Loucy (cell line): ENCODE results near the gene CCL20.

Experiments used
- H2AFZ ChIP-seq: fragments of 200-600 bp; sonication (generic); 2 replicates; pipeline ENCODE4 v1.6.0; 2016; ENCODE audit warnings: antibody characterized with exemption, mild to moderate bottlenecking, low read length, moderate library complexity
- H3F3A ChIP-seq: fragments of 200-600 bp; 2 replicates; pipeline ENCODE4 v1.6.0; 2016; ENCODE audit warnings: antibody characterized with exemption, low read depth, mild to moderate bottlenecking
- H3K27me3 ChIP-seq: fragments of 200-600 bp; sonication (generic); 2 replicates; pipeline ENCODE4 v1.6.1; 2014; ENCODE audit warnings: low read length, mild to moderate bottlenecking; ENCODE audit not compliant: insufficient read depth, poor library complexity, severe bottlenecking
- H3K36me3 ChIP-seq: fragments of 200-600 bp; sonication (generic); 2 replicates; pipeline ENCODE4 v1.6.1; 2016; ENCODE audit warnings: low read length; ENCODE audit not compliant: insufficient read depth
- H3K4me1 ChIP-seq: fragments of 200-600 bp; sonication (generic); 2 replicates; pipeline ENCODE4 v1.5.1; 2014; ENCODE audit warnings: low read length, mild to moderate bottlenecking; ENCODE audit not compliant: insufficient read depth, poor library complexity, severe bottlenecking
- H3K4me2 ChIP-seq: fragments of 200-600 bp; sonication (generic); 2 replicates; pipeline ENCODE4 v1.6.0; 2014; ENCODE audit warnings: antibody characterized with exemption, low read length, low read depth, mild to moderate bottlenecking; ENCODE audit not compliant: poor library complexity, severe bottlenecking
- H3K4me3 ChIP-seq: fragments of 200-600 bp; sonication (generic); 2 replicates; pipeline ENCODE4 v1.5.1; 2014; ENCODE audit warnings: low read length, mild to moderate bottlenecking, mixed read lengths; ENCODE audit not compliant: poor library complexity, severe bottlenecking
- H3K79me2 ChIP-seq: fragments of 200-600 bp; sonication (generic); 2 replicates; pipeline ENCODE4 v1.6.1; 2014; ENCODE audit warnings: low read length; ENCODE audit not compliant: insufficient read depth
- H3K9ac ChIP-seq: fragments of 200-600 bp; sonication (generic); 2 replicates; pipeline ENCODE4 v1.6.0; 2014; ENCODE audit warnings: mild to moderate bottlenecking, low read depth, low read length, moderate library complexity; ENCODE audit not compliant: poor library complexity, severe bottlenecking
- H3K9me2 ChIP-seq: fragments of 200-600 bp; sonication (generic); replicated peaks from 2 replicates; pipeline ENCODE4 v1.6.1; 2016; ENCODE audit warnings: low read depth, low read length, mixed read lengths
- H3K9me3 ChIP-seq: fragments of 200-600 bp; sonication (generic); 2 replicates; pipeline ENCODE4 v1.6.1; 2014; ENCODE audit warnings: mild to moderate bottlenecking, antibody characterized with exemption, low read length, low read depth; ENCODE audit not compliant: insufficient read depth
- H4K20me1 ChIP-seq: fragments of 200-600 bp; sonication (generic); 2 replicates; pipeline ENCODE4 v1.6.0; 2014; ENCODE audit warnings: antibody characterized with exemption, low read length, mild to moderate bottlenecking; ENCODE audit not compliant: insufficient read depth, poor library complexity, severe bottlenecking
- EZH2phosphoT487 ChIP-seq: fragments of 200-600 bp; IDR thresholded peaks from 2 replicates; pipeline ENCODE4 v1.6.1; 2018; ENCODE audit warnings: antibody characterized with exemption, mild to moderate bottlenecking, moderate library complexity, borderline replicate concordance
- TF ChIP-seq, protein P1 (sequence below): fragments of 200-600 bp; sonication (generic); conservative IDR thresholded peaks from 2 replicates; pipeline ENCODE4 v1.5.1; 2014; ENCODE audit warnings: mild to moderate bottlenecking, antibody characterized with exemption, low read length

The CCL20 gene

DNA sequence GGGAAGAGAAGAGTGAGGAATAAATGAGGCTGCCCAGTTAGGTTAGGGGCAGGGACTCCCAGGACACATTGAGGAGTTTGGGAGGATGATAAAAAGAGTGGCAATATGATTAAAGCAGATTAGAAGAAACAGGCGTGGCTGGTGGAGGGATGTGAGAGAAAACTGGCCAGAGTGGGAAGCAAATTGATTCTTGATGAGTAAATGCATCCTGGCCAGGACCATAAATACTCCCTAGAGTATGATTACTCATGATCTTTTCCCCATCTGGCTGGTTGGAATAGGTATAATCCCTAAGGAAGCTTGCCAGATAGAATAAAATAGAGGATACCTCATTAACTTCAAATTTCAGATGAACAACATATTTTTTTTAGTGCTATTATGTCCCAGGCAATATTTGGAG lies 36.3 kb downstream of the CCL20 start:
- Histone ChIP-seq H3K4me2 (no peak overlapping the region), H2AFZ (no peak overlapping the region), H3K36me3 (no peaks in the 10 kb centered on the region), H3F3A (no peaks in the 10 kb centered on the region), H4K20me1 (no peaks in the 10 kb centered on the region), H3K27me3 (no peaks in the 10 kb centered on the region), H3K9me3 (no peaks in the 10 kb centered on the region), H3K4me3 (no peak overlapping the region), H3K4me1 (no peaks in the 10 kb centered on the region), H3K79me2 (no peaks in the 10 kb centered on the region), H3K9me2 (no peaks in the 10 kb centered on the region), H3K9ac (no peak overlapping the region)
- TF ChIP-seq, protein P1, sequence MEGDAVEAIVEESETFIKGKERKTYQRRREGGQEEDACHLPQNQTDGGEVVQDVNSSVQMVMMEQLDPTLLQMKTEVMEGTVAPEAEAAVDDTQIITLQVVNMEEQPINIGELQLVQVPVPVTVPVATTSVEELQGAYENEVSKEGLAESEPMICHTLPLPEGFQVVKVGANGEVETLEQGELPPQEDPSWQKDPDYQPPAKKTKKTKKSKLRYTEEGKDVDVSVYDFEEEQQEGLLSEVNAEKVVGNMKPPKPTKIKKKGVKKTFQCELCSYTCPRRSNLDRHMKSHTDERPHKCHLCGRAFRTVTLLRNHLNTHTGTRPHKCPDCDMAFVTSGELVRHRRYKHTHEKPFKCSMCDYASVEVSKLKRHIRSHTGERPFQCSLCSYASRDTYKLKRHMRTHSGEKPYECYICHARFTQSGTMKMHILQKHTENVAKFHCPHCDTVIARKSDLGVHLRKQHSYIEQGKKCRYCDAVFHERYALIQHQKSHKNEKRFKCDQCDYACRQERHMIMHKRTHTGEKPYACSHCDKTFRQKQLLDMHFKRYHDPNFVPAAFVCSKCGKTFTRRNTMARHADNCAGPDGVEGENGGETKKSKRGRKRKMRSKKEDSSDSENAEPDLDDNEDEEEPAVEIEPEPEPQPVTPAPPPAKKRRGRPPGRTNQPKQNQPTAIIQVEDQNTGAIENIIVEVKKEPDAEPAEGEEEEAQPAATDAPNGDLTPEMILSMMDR, result no peak
- TF ChIP-seq EZH2phosphoT487, result no peak

DNA sequence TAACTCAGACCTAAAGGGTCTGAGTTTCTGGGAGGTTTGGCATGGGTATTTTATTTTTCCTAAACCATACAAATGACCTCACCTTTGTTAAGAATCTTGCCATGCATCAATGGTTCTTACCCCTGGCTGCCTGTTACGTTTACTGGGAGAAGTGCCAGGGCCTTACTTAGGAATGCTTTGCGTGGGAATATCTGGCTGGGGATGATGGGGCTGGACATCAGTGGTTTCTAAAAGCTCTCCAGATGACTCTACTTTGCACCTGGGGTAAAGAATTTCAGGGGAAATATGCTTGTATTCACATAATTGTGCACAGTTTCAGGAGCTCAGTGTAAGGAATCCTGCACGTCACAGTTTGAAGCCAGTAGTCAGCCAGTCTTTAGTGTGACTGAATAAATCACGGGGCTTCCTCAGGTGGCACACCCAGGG lies 39.6 kb downstream of the CCL20 start:
- Histone ChIP-seq H3K27me3 (no peaks in the 10 kb centered on the region), H3K79me2 (no peaks in the 10 kb centered on the region), H3K9ac (no peak overlapping the region), H3F3A (no peaks in the 10 kb centered on the region), H3K4me2 (no peak overlapping the region), H3K4me3 (no peak overlapping the region), H2AFZ (no peak overlapping the region), H4K20me1 (no peaks in the 10 kb centered on the region), H3K36me3 (no peaks in the 10 kb centered on the region), H3K9me2 (no peaks in the 10 kb centered on the region), H3K9me3 (no peaks in the 10 kb centered on the region), H3K4me1 (no peaks in the 10 kb centered on the region)
- TF ChIP-seq, protein P1, result no peak
- TF ChIP-seq EZH2phosphoT487, result no peak

GRCh38 chr2:227853765-227854271 lies 40.2 kb downstream of the CCL20 start:
- Histone ChIP-seq H3K9me3 (no peaks in the 10 kb centered on the region), H3K9me2 (no peaks in the 10 kb centered on the region), H4K20me1 (no peaks in the 10 kb centered on the region), H3K79me2 (no peaks in the 10 kb centered on the region), H3K9ac (no peak overlapping the region), H3K4me3 (no peak overlapping the region), H3K4me1 (no peaks in the 10 kb centered on the region), H2AFZ (no peak overlapping the region), H3K36me3 (no peaks in the 10 kb centered on the region), H3K27me3 (no peaks in the 10 kb centered on the region), H3F3A (no peaks in the 10 kb centered on the region), H3K4me2 (no peak overlapping the region)
- TF ChIP-seq, protein P1, result no peak
- TF ChIP-seq EZH2phosphoT487, result no peak
